ENCODE measurements around the gene DLG2.
"Not testable (repeated sequence)": the region's sequence is repeated elsewhere in the genome, so short reads cannot be mapped to it uniquely, and the experiment has no call there.

DLG2 gene

DNA sequence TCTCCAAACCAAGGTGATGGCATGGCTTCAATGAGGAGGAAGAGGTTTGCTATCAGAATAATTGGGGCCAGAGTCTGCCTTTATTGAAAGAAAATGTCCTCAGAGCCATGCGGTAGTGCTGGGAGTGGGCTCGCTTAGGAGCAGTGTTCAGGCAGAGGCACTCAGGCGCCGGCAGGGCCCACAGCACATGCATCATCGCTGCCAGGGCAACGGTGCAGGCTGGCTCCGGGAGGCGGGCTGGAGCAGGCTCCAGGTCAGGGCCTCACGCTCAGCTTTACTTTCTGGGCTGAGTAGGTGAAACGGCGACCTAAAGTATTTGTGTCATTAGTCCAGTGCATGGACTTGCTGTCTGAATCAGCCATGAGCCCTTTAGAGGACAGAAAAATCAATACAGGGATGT lies 2171.1 kb downstream of the DLG2 start:
- DNase-seq = no peak

DNA sequence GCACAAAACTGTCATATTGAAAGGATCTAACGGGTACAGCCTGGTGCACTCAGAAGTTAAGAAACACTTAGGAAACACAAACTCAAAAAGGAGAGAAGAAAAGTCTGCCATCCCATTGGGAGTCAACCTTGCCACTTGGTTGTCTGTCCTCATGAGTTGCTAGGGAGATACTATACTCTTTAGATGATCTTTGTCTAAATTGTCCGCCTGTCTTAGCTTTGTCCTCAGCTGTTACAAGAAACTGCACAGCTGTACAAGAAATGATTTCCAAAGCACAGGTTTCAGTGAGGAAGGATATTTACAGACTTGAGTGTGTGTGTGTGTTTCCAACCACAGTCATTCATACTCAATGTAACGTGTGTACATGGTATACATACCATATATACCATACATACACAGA lies 2171.8 kb downstream of the DLG2 start:
- DNase-seq = no peak

DNA sequence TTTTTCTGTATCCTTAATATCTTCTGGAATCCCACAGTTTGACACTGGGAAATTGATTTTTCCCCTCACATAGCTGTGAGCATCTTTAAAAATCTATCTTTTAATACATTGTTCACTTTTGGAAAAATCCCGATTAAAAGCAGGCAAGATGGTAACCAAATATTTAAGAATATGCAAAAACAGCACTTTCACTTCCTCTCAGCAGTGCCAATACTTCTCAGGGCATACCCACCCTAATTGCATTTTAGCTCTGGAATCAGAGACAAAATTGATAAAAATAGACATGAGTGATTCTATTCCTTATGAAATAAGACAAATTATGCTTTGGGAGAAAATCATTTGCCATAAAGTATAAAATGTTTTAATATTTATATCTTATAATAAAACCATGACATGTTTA lies 2172.5 kb downstream of the DLG2 start:
- DNase-seq = no peak

DNA sequence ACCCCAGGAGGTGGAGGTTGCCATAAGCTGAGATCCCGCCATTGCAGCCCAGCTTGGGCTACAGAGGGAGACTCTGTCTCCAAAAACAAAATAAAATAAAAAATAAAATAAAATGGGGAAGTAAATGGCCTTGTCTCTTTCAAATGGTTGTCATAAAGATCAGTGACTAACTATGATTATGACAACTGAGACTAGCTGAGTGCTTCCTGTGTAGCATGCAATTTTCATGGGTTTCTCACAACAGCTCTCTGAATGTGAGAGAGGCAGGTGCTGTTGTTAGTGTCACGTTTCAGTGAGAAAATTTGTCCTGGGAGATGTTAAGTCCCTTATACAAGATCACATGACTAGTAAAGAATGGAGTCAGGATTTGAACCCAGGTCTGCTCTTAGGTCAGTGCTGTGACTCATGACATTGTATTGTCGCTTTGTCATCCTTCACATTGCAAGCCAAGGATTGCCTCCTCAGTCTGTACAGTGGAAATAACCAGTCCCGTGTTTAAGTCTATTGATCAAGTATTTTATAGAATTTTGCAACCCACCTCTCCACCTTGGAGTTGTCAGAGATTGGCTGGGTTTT lies 2177.7 kb downstream of the DLG2 start:
- DNase-seq = no peak

DNA sequence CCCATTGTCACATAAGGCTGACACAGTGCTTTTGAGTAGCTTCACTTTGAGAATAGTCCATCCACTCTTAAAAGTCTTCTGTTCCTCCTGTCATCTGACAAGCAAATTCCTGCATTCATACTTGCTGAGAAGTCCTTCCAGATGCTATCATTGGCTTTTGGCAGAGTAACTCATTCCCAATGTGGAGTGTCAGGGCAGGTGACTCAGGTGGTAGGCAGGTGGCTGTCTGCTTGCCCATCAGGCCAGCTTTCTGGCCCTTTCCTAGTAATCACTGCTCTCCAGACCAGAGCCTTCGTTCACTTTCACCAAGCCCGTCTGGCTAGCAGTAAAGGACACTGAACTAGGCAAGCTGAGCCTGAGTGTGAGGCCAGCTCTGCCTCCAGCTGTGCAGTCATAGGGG lies 2178.5 kb downstream of the DLG2 start:
- DNase-seq = no peak

DNA sequence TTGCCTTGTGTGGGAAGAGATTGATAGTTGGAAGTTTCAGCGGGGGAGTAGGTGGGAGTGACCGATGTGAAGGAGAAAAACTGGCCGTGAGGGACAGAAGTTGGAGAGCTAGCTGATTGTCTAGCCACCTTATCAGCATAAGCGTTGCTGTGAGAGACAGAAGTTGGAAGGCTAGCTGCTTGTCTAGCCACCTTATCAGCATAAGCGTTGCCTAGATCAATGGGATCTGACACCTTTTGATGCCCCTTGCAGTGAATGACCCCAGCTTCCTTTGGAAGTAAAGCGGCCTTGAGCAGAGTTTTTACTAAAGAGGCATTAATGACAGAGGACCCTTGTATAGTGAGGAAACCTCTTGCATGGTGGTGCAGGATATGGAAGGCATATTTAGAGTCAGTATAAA lies 2183.3 kb downstream of the DLG2 start:
- not testable (repeated sequence) for DNase-seq

DNA sequence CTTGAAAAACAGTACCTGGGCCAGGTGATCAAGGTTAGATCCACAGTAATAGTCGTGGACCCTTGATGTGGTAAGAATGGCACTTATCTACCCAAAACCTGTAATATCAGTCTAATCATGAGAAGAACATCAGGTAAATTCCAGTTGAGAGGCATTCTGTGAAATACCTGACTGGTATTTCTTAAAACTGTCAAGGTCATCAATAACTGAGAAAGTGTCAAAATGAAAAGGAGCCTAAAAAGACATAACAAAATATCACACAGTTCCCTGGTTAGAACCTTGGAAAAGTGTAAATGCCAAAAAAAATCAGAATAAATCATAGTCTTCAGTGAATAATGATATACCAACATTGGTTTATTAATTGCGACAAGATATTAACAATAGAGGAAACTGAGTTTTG lies 2185.5 kb downstream of the DLG2 start:
- no peak for DNase-seq

DNA sequence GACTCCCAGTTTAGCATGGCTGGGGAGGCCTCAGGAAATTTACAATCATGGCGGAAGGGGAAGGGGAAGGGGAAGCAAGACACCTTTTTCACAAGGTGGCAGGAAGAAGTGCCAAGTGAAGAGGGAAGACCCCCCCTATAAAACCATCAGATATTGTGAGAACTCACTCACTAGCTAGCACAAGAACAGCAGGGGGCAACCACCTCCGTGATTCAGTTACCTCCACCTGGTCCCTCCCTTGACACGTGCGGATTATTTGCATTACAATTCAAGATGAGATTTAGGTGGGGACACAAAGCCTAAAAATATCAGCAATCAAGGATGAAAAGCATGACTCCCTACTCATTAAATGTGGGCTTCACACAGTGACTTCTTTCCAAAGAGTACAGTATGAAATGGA lies 2186.0 kb downstream of the DLG2 start:
- DNase-seq = no peak

DNA sequence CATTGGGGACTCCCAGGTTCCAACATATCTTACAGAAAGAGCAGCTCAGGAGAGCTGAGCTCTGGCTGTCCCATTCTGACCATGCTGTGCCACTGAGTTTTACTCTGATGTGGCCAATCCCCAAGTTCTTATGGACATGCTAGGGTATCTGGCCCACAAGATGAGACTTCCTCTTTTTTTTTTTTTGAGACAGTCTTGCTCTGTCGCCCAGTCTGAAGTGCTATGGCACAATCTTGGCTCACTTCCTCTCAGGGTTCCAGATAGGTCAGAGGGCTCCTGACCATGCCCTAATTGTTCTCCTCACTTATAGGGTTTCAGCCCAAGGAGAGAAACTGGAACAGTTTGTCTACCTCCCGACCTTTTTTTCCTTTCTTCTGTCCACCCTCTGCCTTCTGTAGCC lies 2188.7 kb downstream of the DLG2 start:
- DNase-seq = peak; percentile 81

DNA sequence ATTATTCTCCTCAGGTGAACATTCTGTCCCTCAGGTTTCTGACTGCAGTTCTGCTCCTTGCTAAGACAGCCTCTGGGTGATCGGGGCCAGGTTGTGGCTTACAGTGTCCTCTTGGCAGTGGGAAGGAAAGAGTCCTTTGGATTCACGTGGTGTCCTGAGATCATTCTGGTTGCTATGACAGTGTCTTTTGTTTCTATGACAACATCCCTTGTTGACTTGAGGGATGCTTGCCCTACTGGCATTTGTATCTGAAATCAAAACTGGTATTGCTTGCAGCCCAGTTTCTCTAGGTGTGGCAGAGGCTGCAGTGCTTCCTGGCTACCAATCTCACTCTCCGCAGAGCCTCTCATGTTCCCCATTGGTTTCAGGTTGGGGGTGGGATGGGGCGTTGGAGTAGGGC lies 2189.2 kb downstream of the DLG2 start:
- DNase-seq = no peak

DNA sequence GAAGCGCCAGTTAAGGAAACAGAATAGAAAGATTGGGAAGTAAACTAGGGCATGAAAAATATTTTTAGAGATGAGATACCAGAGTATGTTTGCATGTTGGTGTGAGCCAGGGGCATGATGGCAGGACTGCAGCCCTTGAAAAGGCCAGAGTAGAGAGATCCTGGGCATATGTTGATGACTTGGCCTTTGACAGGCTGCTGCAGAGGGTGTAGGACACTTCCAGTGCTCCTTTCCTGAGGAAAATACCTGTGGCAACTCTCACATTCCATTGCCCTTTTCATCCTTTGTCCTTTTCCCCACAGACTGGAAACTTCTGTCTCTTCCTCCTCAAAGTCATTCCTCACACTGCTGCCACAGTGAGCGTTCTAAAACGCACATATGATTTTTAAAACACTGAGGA lies 2190.3 kb downstream of the DLG2 start:
- DNase-seq = no peak

DNA sequence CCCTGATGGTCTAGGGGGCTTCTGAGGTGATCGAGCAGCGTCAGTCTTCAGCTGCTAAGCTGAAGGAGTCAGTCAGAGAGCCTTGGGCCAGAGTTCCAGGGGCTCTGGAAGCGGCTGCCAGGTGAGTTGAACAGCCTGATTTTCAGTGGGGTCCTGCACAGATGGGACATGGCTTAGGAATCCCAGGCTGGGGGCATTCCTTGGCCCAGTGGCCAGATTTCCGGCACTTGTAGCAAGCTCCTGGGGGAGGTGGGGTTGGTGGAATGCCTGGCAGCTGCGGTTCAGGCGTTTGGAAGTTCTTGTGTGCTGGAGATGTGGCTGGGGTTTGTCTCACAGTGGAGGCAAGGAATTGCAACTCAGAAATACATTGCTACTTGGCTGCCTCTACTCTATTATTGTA lies 2192.3 kb downstream of the DLG2 start:
- not testable (repeated sequence) for DNase-seq

DNA sequence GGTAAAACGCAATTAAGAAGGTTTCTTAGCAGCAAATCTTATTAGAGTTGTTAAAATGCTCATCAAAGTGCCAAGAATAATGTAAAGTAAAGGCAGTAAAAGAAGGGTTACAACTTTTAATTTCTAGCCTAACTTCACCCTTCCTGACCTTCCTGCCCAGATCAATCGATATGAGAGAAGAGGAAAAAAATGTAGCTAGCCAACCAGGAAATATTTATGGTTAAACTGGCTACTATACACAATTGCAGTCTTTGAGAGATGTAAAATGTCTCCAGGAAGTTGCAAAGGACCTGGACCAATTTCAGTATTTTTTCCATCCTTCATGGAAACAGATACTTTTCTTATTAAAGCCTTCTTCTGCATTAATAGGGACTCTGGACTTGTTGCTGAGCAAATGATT lies 2199.2 kb downstream of the DLG2 start:
- DNase-seq = no peak

DNA sequence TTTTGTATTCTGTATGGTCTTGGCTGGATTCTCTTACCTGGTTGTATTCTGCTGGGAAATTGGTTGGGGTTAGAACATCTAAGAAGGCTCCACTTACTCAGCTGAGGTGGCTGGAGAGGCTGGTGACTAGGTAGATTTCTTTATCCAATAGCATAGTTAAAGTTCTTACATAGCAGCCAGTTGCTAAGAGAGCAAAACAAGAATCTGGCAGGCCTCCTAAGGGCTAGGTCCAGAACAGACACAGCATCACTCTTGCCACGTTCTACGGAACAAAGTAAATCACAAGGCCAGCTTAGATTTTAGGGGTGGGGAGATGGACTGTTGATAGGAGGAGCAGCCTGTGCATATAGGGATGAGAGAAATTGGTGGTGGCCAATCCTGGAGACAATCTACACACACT lies 2199.6 kb downstream of the DLG2 start:
- DNase-seq = no peak

DNA sequence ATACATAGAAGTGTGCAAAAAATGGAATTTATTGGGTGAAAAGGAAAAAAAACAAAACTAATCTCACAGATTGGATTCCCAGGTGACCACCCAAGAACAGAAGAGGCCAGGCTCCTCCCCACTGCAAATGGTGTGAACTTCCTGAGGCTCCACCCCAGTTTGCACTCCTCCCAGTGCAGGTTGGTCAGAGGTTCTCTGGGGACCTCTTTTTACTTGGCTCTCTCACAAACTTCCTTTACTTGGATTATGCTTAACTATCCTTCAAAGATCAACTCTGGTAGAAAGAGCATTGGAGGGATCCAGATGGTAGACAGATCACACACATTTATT lies 2202.0 kb downstream of the DLG2 start:
- no peak for DNase-seq

DNA sequence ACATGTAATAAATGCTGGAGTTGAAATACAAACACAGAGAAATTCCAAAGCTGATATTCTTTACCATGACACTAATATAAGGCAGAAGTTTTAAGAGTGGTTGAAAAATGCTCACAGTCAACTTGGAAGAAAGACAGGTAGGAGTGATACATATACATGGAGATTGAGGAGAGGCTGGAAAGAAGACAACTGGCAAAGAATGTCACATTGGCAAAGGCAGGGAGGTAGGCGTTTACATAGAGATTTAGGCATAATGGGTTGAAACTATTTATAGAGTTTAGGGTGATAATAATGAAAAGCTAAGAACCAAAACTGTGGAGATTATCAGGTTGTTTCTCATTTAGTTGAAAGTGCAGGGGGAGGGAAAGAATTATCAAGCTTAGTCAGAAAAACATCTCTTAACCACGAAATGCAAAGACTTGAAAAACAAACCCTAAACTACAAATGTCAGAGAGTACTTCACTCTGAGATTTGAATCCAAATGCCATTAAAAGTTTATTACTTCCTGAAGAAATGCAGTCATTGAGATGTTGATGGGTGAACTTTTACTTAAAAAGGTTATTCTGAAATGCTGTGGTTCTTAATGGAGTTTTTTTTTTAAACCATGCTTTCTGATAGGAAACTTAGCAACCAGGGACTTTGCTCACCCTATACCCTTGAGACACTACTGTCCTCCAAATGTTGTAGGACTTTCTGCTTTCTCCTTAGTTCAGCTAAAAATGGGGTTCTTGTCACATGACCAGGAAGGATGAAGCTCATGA lies 2202.6 kb downstream of the DLG2 start:
- DNase-seq = no peak

DNA sequence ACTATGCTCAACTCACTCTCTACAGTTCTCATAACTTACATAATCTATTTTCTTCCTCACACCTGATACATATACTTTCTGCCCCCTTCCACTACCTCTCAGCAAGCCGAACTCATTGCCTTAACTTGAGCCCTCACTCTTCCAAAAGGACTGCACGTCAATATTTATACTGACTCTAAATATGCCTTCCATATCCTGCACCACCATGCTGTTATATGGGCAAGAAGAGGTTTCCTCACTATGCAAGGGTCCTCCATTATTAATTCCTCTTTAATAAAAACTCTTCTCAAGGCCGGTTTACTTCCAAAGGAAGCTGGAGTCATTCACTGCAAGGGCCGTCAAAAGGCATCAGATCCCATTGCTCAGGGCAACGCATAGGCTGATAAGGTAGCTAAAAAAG lies 2204.5 kb downstream of the DLG2 start:
- not testable (repeated sequence) for DNase-seq

DNA sequence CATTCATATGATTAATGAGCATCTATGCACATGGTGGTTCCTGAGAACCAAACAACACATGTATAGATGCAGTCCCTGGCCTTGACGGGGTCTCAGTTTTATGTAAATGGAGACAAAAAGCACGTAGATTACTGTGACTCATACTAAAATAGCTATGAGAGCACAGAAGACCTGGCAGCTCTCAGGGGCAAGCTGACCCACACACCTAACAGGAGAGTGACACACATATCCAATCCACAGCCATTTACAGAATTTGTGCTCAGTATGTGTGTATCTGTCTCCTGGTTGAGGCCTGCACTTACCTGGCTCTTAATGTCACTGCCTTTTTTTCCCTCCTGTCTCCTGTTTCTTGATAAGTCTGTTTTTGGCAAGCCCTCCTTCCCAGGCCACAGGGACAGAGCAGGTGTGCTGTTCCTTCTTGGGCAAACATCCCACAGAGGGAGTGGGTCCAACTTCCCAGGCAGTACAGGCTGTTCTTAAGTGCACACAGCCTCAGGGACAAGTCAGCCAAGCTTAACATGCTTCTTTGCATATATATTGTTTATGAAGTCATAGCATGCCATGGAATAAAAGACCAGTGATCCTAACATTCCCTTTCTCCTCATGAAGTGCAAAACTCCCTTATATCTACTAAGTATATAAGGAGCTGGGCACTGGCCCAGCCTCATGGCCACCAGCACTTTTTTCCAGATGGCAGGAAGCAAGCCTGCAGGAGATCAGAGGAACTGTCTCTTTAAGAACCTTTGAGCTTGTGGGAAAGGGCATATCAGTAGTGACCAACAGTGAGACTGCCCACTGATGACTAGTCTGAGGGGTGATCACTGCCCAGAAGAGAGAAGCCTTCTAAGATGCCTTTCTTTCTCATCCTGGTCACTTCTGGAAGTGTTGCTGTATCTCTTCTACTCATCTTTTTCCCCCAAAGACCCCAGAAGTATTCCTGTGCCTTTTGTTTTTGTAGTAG lies 2216.3 kb downstream of the DLG2 start:
- no peak for DNase-seq

DNA sequence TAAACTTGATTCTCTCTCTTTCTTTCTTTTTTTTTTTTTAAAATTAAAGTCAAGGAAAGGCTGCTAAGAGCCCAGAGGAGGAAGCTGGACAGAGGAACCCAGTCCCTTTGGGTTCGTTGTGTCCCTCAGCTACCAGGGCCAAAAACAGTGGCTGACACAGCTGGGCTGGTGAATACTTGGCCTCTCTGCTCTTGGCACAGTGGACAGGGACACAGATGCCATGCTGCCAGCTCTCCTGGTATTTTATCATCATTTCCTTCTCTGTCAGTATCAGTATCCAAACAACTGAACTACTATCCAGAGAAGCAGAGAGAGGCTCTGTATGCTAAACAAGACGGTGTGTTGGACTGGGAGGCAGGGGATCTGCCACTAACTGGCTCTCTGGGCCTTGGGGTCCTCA lies 2217.3 kb downstream of the DLG2 start:
- DNase-seq = no peak

DNA sequence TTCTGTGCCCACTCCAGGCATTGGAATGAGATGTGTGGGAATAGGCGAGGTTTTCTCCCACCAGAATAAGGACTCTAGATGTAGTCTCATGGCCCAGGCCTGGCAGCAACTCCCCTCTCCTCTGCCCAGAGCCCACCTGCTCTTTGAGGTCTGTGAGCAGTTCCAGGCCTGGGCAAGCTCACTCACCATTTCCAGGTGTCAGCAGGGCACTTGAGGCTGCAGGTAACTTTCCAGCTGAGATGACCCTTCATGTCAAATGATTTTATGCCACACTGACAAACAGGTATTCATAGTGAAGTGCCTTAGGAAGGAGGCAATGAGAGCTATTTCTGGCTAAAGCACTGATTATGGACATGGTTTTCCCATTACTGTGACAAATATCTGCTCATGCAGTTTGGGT lies 2217.7 kb downstream of the DLG2 start:
- no peak for DNase-seq

DNA sequence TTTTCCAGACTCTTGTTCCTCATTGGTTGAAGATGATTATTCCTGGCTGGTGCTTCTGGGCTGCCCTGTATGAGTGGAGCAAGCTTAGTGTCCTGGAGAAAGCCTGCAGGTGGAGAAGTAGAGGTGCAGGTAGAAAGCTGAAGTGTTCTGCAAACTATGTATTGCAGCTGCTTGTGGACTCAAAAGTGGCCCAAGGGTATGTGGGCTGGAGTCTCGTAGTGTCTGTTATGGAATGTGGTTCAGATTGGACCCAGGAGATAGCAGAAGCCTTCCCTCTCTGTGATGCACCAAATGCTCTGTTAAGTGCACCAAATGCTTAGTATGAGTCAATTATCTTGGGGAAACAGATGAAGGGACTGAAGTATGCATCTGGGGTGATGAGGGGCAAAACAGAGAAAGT lies 2218.2 kb downstream of the DLG2 start:
- DNase-seq = no peak

All from inflammatory macrophage treated with lipopolysaccharide for 4 hours (primary cell).